ELR (cell line): ENCODE results near the gene PRKAR2B.
"Not testable (repeated sequence)": the region's sequence is repeated elsewhere in the genome, so short reads cannot be mapped to it uniquely, and the experiment has no call there.

Experiments used
- DNase-seq: peaks from one replicate; pipeline ENCODE4 v3.0.0-alpha.2; 2015; ENCODE audit warnings: low read depth

PRKAR2B gene

GRCh38 chr7:107078517-107078966 lies 34.0 kb downstream of the PRKAR2B start:
- peak; percentile 72 for DNase-seq

GRCh38 chr7:107079212-107079940 lies 34.9 kb downstream of the PRKAR2B start:
- DNase-seq: no peak

DNA sequence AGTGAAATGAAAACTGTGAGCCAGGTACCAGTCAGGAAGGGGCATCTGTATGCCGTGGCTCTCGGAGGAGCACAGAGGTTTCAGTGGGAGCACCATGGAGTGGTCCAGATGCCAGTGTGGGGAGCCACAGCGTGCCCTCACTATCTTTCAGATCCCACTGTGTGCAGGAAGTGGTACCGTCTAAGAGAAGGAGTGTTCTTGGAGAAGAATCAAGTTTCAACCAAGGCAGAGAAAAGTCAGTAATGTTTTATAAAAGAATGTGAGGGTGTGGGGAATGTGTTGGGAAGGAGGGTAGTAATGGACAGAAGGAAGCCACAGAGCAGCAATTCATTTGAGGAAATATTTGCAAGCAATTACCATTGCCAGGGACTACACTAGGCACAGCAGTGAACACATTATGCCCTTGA lies 35.6 kb downstream of the PRKAR2B start:
- no peak for DNase-seq

- DNase-seq: no peak
Measured at GRCh38 chr7:107080533-107080932, 36.0 kb downstream of the PRKAR2B start.

DNA sequence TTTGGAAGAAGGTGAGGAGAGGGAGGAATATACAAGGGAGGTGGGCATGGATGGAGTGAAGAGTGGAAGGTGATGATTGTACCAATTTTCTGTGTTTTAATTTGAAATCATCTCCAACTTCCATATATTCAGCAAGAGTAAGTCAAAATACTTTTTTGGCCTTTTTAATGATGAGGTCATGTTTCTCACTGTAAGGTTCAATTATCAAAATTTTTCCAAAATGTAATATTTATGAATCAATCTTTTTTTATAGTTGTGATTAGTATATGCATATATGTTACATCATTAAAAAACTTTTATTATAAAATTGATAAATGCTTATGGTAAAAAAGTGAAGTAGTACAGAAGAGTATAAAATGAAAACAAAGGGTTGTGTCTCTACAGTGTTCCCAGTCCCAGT lies 40.7 kb downstream of the PRKAR2B start:
- DNase-seq: no peak

GRCh38 chr7:107089627-107090026 lies 45.1 kb downstream of the PRKAR2B start:
- no peak for DNase-seq

DNA sequence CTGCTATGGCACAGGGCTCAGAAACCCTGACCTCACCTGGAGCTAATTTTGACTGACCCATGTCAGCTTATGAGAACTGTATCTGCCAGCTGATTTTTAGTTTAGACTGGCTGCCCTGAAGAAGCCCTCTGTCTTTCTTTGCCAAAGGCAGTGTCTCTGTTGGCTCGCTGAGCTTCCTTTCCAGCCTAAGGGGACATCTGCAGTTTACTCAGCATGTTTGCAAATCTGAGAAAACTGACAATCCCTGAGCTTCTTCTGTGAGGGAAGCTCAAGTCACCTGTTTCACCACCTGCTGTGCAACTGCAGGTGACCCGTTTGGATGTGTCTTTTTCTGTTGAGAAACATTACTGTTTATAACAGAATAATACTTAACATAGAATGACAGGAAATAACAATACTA lies 46.0 kb downstream of the PRKAR2B start:
- no peak for DNase-seq

DNA sequence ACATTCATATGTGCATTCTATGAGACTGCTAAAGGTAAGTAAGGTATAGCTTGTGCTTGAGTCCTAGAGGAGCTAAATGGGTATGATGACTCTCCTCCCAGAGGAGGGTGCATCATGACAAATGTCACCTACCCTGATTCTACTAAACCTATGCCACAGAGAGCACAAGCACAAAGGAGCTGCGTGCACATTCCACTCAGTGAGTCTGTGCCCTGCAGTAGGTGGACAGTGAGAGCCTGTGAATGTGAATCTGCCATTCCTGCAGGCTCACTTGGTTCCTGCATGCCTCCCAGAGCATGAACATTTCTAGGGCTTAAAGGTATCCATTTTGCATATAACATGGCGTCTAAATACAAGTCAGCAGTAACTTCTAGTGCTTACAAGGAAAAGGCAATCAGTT lies 46.8 kb downstream of the PRKAR2B start:
- no peak for DNase-seq

GRCh38 chr7:107093671-107094070 lies 49.2 kb downstream of the PRKAR2B start:
- DNase-seq: not testable (repeated sequence)

GRCh38 chr7:107099154-107099553 lies 54.6 kb downstream of the PRKAR2B start:
- not testable (repeated sequence) for DNase-seq

- DNase-seq: no peak
Measured at GRCh38 chr7:107100824-107101223, 56.3 kb downstream of the PRKAR2B start.

- DNase-seq: peak; percentile 94
Measured at GRCh38 chr7:107103369-107103768, 58.9 kb downstream of the PRKAR2B start.

GRCh38 chr7:107104801-107105200 lies 60.3 kb downstream of the PRKAR2B start:
- no peak for DNase-seq

GRCh38 chr7:107105591-107106245 lies 61.2 kb downstream of the PRKAR2B start:
- DNase-seq: no peak

GRCh38 chr7:107108793-107109371 lies 64.4 kb downstream of the PRKAR2B start:
- DNase-seq: no peak

- DNase-seq: no peak
Measured at GRCh38 chr7:107109955-107110354, 65.5 kb downstream of the PRKAR2B start.

- DNase-seq: peak; percentile 11
Measured at GRCh38 chr7:107111196-107111595, 66.7 kb downstream of the PRKAR2B start.

GRCh38 chr7:107113866-107114265 lies 69.4 kb downstream of the PRKAR2B start:
- no peak for DNase-seq

DNA sequence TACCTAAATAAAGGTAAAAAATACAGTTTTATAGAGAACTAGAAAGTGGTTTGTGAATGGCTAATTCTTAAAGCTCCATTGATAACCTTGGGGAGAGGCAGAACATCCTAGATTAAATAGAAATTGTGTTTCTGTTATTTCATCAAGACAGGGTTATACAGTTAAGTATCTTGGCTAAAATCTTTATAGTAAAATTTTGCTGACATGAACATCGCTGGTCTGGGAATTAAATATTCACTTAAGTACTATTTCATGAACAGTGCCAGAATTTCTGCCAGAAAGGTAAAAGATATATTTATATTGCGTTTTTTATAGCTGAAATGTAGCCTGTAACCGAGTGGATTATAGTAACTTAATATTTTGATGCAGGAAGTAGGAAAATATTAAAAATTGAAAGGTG lies 70.6 kb downstream of the PRKAR2B start:
- DNase-seq: no peak

GRCh38 chr7:107115762-107116540 lies 71.4 kb downstream of the PRKAR2B start:
- no peak for DNase-seq

DNA sequence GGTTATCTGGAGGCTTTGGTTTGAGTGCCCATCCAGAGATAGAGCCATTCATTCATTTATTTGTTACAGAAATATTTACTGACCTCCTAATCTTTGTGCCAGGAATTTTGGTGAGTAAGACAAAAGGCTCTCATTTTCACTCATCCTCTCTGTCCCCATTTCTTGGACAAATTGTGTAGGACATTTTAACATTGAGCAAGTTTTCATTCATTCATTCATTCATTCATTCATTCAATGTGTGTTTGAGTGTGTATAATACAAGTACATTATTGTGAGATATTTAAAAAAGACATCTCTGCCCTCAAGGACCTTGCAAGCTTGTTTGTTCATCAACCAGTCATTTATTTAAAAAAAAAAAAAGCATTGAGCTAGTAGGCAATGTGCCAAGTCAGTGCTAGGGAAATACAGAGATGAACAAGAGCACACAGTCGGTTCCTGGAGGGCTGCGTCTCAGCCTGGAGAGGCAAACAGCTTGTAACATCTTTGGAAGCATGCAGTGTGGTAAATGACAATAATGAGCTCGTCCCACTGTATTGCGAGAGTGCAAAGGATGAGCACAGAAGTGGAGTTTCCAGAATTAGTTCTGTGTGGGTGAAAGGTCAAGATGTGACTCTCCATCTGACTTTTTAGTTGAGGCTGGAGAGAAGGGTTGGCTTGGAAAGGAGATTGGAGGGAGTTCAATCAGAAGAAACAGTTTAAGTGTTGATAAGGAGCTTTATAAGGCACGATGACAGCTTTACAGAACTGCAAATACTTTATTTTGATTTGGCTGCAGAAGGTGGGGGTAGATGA lies 73.8 kb downstream of the PRKAR2B start:
- DNase-seq: no peak
